HepG2 (cell line): ENCODE measurements around the gene C2orf49. TPM values are rescaled to one million over a fixed set of nuclear protein-coding genes. Genes with fewer than 3 reads are reported as not detected.

Experiments
- FOSL1 ChIP-seq: sonication (generic); formaldehyde crosslinking; IDR thresholded peaks from 2 replicates; pipeline ENCODE4 v1.9.0; 2021; ENCODE audit warnings: missing genetic modification reagents, borderline replicate concordance
- GATAD2A ChIP-seq: IDR thresholded peaks from 2 replicates; pipeline ENCODE4 v1.6.1; 2016
- RCOR2 ChIP-seq: IDR thresholded peaks from 2 replicates; pipeline ENCODE4 v1.6.1; 2016; ENCODE audit warnings: missing biosample characterization, missing genetic modification reagents
- RXRA ChIP-seq: sonication (generic); formaldehyde crosslinking; IDR thresholded peaks from 2 replicates; pipeline ENCODE4 v1.5.1; 2020; ENCODE audit warnings: missing genetic modification reagents
- TARDBP ChIP-seq: sonication (generic); formaldehyde crosslinking; IDR thresholded peaks from 2 replicates; pipeline ENCODE4 v1.8.0; 2022; ENCODE audit warnings: mild to moderate bottlenecking, missing genetic modification reagents
- TEAD3 ChIP-seq: optimal IDR thresholded peaks from 2 replicates; pipeline ENCODE3; 2016; ENCODE audit warnings: borderline replicate concordance
- ZNF136 ChIP-seq: sonication (generic); formaldehyde crosslinking; IDR thresholded peaks from 2 replicates; pipeline ENCODE4 v1.8.1; 2022; ENCODE audit warnings: low read depth, mild to moderate bottlenecking, moderate library complexity, missing genetic modification reagents
- ZNF263 ChIP-seq: sonication (generic); formaldehyde crosslinking; IDR thresholded peaks from 2 replicates; pipeline ENCODE4 v1.4.0; 2020; ENCODE audit warnings: missing genetic modification reagents
- ZNF562 ChIP-seq: sonication (generic); formaldehyde crosslinking; IDR thresholded peaks from 2 replicates; pipeline ENCODE4 v1.8.0; 2022; ENCODE audit warnings: missing genetic modification reagents, borderline replicate concordance
- ZNF841 ChIP-seq: sonication (generic); formaldehyde crosslinking; IDR thresholded peaks from 2 replicates; pipeline ENCODE4 v1.8.1; 2023; ENCODE audit warnings: missing genetic modification reagents, borderline replicate concordance
- polyA plus RNA-seq, 8 experiments: library from polyadenylated mRNA; depleted of rRNA in 3 of 8; stranded (reverse) in 7 of 8; unstranded in 1 of 8; fragments of >200 nt; fragmentation: Illumina TruSeq in 4 of 8; extraction: Trizol in 4 of 8; gene quantifications; 2 replicates each; pipeline versions ENCODE4 v1.2.1 to v1.2.3, GENCODE V29; 2011 to 2016; ENCODE audit warnings: low read depth in 4 of 8, missing spikeins in 1 of 8, mixed read lengths in 1 of 8; ENCODE audit not compliant: insufficient read depth in 1 of 8
- total RNA-seq, 5 experiments: library from RNA; depleted of rRNA; stranded (reverse); fragments of >200 nt; fragmentation: Illumina TruSeq; extraction: Trizol; gene quantifications; 2 replicates each; pipeline ENCODE4 v1.2.3, GENCODE V29; 2016; ENCODE audit warnings: low read depth in 1 of 5
- TF ChIP-seq, protein P1 (sequence below): sonication (generic); formaldehyde crosslinking; conservative IDR thresholded peaks from 2 replicates; pipeline ENCODE4 v1.4.0; 2020; ENCODE audit warnings: missing genetic modification reagents
- TF ChIP-seq, protein P2 (sequence below): IDR thresholded peaks from 2 replicates; pipeline ENCODE4 v1.6.1; 2016; ENCODE audit warnings: missing compliant biosample characterization, missing genetic modification reagents, borderline replicate concordance
- TF ChIP-seq, protein P3 (sequence below): conservative IDR thresholded peaks from 2 replicates; pipeline ENCODE4 v1.6.1; 2018; ENCODE audit warnings: missing genetic modification reagents
- TF ChIP-seq, protein P4 (sequence below): sonication (generic); IDR thresholded peaks from 2 replicates; pipeline ENCODE4 v1.6.1; 2016; ENCODE audit warnings: low read depth, borderline replicate concordance
- TF ChIP-seq, protein P5 (sequence below): sonication (generic); formaldehyde crosslinking; IDR thresholded peaks from 2 replicates; pipeline ENCODE4 v1.4.0; 2020; ENCODE audit warnings: mild to moderate bottlenecking, missing genetic modification reagents
- TF ChIP-seq, protein P6 (sequence below): IDR thresholded peaks from 2 replicates; pipeline ENCODE4 v1.6.1; 2016

The C2orf49 gene
- total and polyA plus RNA-seq, 2 of the 13 experiments (the other 11 are each of a cell fraction or from before 2014, with no cell fraction given): 24.7 to 28.8 TPM

DNA sequence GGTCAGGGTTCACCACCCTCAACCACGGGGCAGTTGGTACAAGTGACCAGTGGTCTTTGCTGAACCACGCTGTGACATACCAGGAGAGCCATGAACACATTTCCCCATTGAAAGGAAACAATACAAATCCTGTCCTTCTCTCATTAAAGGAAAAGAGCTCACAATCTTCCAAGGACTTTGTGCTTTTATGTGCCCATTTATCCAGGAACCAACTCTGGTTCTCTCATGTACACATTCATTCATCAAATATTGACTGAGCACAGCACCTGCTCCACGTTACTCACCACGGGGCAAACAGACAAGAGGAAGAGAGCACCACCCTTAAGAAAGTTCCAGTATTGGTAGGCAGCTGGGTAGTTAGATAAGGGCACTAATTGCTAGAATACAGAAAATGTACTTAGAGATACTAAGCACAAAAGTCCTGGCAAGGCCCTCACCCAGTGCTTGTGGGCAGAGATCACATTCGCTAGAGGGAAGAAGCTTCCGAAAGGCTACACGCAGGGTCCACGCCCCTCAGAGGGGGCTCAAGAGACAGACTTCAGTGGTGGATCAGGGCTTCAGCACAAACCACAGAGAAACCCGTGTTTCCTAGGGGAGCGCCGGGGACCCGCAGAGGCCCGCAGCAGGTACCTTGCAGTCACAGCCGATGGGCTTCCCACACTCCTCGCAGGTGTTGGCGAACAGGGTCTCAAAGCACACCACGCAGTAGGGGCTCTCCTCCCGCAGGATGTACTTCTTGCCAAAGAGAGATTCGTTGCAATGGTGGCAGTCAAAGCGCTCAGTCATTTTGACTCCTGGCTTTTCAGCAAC, 48.6 kb downstream of the C2orf49 start (continued):
- TF ChIP-seq, protein P1, sequence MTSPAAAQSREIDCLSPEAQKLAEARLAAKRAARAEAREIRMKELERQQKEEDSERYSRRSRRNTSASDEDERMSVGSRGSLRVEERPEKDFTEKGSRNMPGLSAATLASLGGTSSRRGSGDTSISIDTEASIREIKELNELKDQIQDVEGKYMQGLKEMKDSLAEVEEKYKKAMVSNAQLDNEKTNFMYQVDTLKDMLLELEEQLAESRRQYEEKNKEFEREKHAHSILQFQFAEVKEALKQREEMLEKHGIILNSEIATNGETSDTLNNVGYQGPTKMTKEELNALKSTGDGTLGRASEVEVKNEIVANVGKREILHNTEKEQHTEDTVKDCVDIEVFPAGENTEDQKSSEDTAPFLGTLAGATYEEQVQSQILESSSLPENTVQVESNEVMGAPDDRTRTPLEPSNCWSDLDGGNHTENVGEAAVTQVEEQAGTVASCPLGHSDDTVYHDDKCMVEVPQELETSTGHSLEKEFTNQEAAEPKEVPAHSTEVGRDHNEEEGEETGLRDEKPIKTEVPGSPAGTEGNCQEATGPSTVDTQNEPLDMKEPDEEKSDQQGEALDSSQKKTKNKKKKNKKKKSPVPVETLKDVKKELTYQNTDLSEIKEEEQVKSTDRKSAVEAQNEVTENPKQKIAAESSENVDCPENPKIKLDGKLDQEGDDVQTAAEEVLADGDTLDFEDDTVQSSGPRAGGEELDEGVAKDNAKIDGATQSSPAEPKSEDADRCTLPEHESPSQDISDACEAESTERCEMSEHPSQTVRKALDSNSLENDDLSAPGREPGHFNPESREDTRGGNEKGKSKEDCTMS (CRISPR knock-in tag): no peak
- TF ChIP-seq ZNF562 (CRISPR knock-in tag) (no peak), TEAD3 (CRISPR knock-in tag) (peak; percentile 64), ZNF136 (CRISPR knock-in tag) (no peak), GATAD2A (0 out of 2 replicates have a peak, but pooled peaks have one; percentile 25), RCOR2 (CRISPR knock-in tag) (peak; percentile 22; the same call in 1 of the 2 replicates), ZNF263 (CRISPR knock-in tag) (no peak), TARDBP (CRISPR knock-in tag) (no peak), ZNF841 (CRISPR knock-in tag) (no peak), FOSL1 (CRISPR knock-in tag) (no peak), RXRA (CRISPR knock-in tag) (0 out of 2 replicates have a peak, but pooled peaks have one; percentile 27)
- TF ChIP-seq, protein P2, sequence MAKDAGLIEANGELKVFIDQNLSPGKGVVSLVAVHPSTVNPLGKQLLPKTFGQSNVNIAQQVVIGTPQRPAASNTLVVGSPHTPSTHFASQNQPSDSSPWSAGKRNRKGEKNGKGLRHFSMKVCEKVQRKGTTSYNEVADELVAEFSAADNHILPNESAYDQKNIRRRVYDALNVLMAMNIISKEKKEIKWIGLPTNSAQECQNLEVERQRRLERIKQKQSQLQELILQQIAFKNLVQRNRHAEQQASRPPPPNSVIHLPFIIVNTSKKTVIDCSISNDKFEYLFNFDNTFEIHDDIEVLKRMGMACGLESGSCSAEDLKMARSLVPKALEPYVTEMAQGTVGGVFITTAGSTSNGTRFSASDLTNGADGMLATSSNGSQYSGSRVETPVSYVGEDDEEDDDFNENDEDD: no peak
- TF ChIP-seq, protein P3, sequence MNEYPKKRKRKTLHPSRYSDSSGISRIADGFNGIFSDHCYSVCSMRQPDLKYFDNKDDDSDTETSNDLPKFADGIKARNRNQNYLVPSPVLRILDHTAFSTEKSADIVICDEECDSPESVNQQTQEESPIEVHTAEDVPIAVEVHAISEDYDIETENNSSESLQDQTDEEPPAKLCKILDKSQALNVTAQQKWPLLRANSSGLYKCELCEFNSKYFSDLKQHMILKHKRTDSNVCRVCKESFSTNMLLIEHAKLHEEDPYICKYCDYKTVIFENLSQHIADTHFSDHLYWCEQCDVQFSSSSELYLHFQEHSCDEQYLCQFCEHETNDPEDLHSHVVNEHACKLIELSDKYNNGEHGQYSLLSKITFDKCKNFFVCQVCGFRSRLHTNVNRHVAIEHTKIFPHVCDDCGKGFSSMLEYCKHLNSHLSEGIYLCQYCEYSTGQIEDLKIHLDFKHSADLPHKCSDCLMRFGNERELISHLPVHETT: no peak
- TF ChIP-seq, protein P4, sequence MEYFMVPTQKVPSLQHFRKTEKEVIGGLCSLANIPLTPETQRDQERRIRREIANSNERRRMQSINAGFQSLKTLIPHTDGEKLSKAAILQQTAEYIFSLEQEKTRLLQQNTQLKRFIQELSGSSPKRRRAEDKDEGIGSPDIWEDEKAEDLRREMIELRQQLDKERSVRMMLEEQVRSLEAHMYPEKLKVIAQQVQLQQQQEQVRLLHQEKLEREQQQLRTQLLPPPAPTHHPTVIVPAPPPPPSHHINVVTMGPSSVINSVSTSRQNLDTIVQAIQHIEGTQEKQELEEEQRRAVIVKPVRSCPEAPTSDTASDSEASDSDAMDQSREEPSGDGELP: peak; percentile 22; the same call in 1 of the 2 replicates
- TF ChIP-seq, protein P5, sequence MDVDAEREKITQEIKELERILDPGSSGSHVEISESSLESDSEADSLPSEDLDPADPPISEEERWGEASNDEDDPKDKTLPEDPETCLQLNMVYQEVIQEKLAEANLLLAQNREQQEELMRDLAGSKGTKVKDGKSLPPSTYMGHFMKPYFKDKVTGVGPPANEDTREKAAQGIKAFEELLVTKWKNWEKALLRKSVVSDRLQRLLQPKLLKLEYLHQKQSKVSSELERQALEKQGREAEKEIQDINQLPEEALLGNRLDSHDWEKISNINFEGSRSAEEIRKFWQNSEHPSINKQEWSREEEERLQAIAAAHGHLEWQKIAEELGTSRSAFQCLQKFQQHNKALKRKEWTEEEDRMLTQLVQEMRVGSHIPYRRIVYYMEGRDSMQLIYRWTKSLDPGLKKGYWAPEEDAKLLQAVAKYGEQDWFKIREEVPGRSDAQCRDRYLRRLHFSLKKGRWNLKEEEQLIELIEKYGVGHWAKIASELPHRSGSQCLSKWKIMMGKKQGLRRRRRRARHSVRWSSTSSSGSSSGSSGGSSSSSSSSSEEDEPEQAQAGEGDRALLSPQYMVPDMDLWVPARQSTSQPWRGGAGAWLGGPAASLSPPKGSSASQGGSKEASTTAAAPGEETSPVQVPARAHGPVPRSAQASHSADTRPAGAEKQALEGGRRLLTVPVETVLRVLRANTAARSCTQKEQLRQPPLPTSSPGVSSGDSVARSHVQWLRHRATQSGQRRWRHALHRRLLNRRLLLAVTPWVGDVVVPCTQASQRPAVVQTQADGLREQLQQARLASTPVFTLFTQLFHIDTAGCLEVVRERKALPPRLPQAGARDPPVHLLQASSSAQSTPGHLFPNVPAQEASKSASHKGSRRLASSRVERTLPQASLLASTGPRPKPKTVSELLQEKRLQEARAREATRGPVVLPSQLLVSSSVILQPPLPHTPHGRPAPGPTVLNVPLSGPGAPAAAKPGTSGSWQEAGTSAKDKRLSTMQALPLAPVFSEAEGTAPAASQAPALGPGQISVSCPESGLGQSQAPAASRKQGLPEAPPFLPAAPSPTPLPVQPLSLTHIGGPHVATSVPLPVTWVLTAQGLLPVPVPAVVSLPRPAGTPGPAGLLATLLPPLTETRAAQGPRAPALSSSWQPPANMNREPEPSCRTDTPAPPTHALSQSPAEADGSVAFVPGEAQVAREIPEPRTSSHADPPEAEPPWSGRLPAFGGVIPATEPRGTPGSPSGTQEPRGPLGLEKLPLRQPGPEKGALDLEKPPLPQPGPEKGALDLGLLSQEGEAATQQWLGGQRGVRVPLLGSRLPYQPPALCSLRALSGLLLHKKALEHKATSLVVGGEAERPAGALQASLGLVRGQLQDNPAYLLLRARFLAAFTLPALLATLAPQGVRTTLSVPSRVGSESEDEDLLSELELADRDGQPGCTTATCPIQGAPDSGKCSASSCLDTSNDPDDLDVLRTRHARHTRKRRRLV (CRISPR knock-in tag): no peak
- TF ChIP-seq, protein P6, sequence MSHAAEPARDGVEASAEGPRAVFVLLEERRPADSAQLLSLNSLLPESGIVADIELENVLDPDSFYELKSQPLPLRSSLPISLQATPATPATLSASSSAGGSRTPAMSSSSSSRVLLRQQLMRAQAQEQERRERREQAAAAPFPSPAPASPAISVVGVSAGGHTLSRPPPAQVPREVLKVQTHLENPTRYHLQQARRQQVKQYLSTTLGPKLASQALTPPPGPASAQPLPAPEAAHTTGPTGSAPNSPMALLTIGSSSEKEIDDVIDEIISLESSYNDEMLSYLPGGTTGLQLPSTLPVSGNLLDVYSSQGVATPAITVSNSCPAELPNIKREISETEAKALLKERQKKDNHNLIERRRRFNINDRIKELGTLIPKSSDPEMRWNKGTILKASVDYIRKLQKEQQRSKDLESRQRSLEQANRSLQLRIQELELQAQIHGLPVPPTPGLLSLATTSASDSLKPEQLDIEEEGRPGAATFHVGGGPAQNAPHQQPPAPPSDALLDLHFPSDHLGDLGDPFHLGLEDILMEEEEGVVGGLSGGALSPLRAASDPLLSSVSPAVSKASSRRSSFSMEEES (CRISPR knock-in tag): peak; percentile 44; the same call in 1 of the 2 replicates
